GM12878 (cell line): ENCODE results near the gene CRAT. TPM values are rescaled to one million over a fixed set of nuclear protein-coding genes. Genes with fewer than 3 reads are reported as not detected.

Experiments
- ATAC-seq: fragments of 200-7000 bp; cut with Tn5 transposase; 3 replicates; pipeline ENCODE4 v1.9.1; 2020; ENCODE audit warnings: mild to moderate bottlenecking, moderate library complexity
- BruUV-seq: library from RNA; stranded (reverse); fragments of 400-500 nt; replicated peaks from 2 replicates; lab custom pipeline; 2021; lab: Mats Ljungman, UMichigan
- CTCF ChIA-PET: fragments of 300-600 bp; sonication (Branson Sonifier 250); formaldehyde crosslinking; extraction: SDS; loops from one replicate; lab custom pipeline; 2021; ENCODE audit warnings: inconsistent platforms; lab: Yijun Ruan, JAX
- POLR2A ChIA-PET: fragments of 350-600 bp; formaldehyde crosslinking; extraction: SDS; loops from one replicate; lab custom pipeline; 2021; ENCODE audit warnings: inconsistent platforms; lab: Charles Lee
- RAD21 ChIA-PET: fragments of 300-600 bp; sonication (Branson Sonifier 250); formaldehyde crosslinking; loops from one replicate; lab custom pipeline; 2023; ENCODE audit warnings: antibody characterized with exemption; ENCODE audit not compliant: unreplicated experiment; lab: Charles Lee
- SMC1A ChIA-PET: fragments of 300-600 bp; sonication (Branson Sonifier 250); formaldehyde crosslinking; loops from one replicate; lab custom pipeline; 2023; ENCODE audit not compliant: unreplicated experiment, uncharacterized antibody; lab: Charles Lee
- DNase-seq: peaks from one replicate; pipeline ENCODE4 v3.0.0-alpha.2; 2011; ENCODE audit warnings: low read depth, low spot score
- FAIRE-seq: peaks from 3 replicates; lab custom pipeline; 2011; peaks lifted over from hg19 to GRCh38; lab: Jason Lieb, UNC
- H2AFZ ChIP-seq: 2 replicates; pipeline ENCODE4 v1.6.0; 2011; ENCODE audit warnings: low read depth, low read length, control low read depth; ENCODE audit not compliant: control insufficient read depth
- H3K27ac ChIP-seq: 2 replicates; pipeline ENCODE4 v1.5.1; 2011; ENCODE audit warnings: control low read depth; ENCODE audit not compliant: control insufficient read depth, insufficient read depth
- H3K27me3 ChIP-seq, 2 experiments: replicated peaks in 1 of 2; 2 replicates each; pipeline versions ENCODE4 v1.6.0 to v1.6.1; 2011; ENCODE audit warnings: low read length in 1 of 2; ENCODE audit not compliant: control insufficient read depth in 2 of 2, insufficient read depth in 2 of 2
- H3K36me3 ChIP-seq, 2 experiments: 2 replicates each; pipeline ENCODE4 v1.5.1; 2011; ENCODE audit warnings: low read length in 1 of 2; ENCODE audit not compliant: control insufficient read depth in 2 of 2, insufficient read depth in 2 of 2
- H3K4me1 ChIP-seq: 2 replicates; pipeline ENCODE4 v1.6.1; 2011; ENCODE audit warnings: mild to moderate bottlenecking, low read length, moderate library complexity, mixed read lengths; ENCODE audit not compliant: control insufficient read depth, insufficient read depth
- H3K4me2 ChIP-seq: 2 replicates; pipeline ENCODE4 v1.6.0; 2011; ENCODE audit warnings: control low read depth; ENCODE audit not compliant: control insufficient read depth, insufficient read depth
- H3K4me3 ChIP-seq: fragments of 200-600 bp; sonication (generic); 2 replicates; pipeline ENCODE4 v1.5.1; 2016
- H3K79me2 ChIP-seq: 2 replicates; pipeline ENCODE4 v1.6.0; 2011; ENCODE audit warnings: low read length; ENCODE audit not compliant: control insufficient read depth, insufficient read depth
- H3K9ac ChIP-seq: 2 replicates; pipeline ENCODE4 v1.8.0; 2011; ENCODE audit warnings: low read length, control low read depth, mixed read lengths; ENCODE audit not compliant: control insufficient read depth, insufficient read depth
- H3K9me3 ChIP-seq: replicated peaks from 3 replicates; pipeline ENCODE4 v1.5.1; 2011; ENCODE audit warnings: mild to moderate bottlenecking, low read length; ENCODE audit not compliant: control insufficient read depth, insufficient read depth
- H4K20me1 ChIP-seq: 2 replicates; pipeline ENCODE4 v1.6.0; 2011; ENCODE audit not compliant: control insufficient read depth, insufficient read depth
- ASH2L ChIP-seq: fragments of 300-600, 200-600 bp; sonication (generic); IDR thresholded peaks from 2 replicates; pipeline ENCODE4 v1.6.1; 2017; ENCODE audit warnings: low read depth, mild to moderate bottlenecking, borderline replicate concordance
- ATF7 ChIP-seq: fragments of 450-650 bp; IDR thresholded peaks from 2 replicates; pipeline ENCODE4 v1.6.1; 2016; ENCODE audit warnings: low read depth, mild to moderate bottlenecking
- IKZF2 ChIP-seq, 2 experiments: fragments of 450-650 bp; IDR thresholded peaks; 2 replicates each; pipeline ENCODE4 v1.6.1; 2017; ENCODE audit warnings: mild to moderate bottlenecking in 2 of 2, moderate library complexity in 2 of 2
- MEF2A ChIP-seq: IDR thresholded peaks from 2 replicates; pipeline ENCODE4 v1.6.1; 2011; ENCODE audit warnings: low read depth, mild to moderate bottlenecking, low read length, moderate library complexity; ENCODE audit not compliant: insufficient read depth
- NR2C1 ChIP-seq: fragments of 450-650 bp; IDR thresholded peaks from 2 replicates; pipeline ENCODE4 v1.6.1; 2017; ENCODE audit warnings: antibody characterized with exemption, mild to moderate bottlenecking, moderate library complexity
- NR2F1 ChIP-seq: fragments of 450-650 bp; conservative IDR thresholded peaks from 2 replicates; pipeline ENCODE4 v1.6.1; 2017; ENCODE audit warnings: mild to moderate bottlenecking
- PML ChIP-seq: IDR thresholded peaks from 2 replicates; pipeline ENCODE4 v1.6.1; 2012; ENCODE audit warnings: low read length, inconsistent platforms
- RAD21 ChIP-seq: IDR thresholded peaks from 2 replicates; pipeline ENCODE4 v1.6.1; 2011; ENCODE audit warnings: mild to moderate bottlenecking, low read depth, low read length, moderate library complexity; ENCODE audit not compliant: insufficient read depth
- SUPT20H ChIP-seq: IDR thresholded peaks from 2 replicates; pipeline ENCODE4 v1.6.1; 2011; ENCODE audit warnings: low read depth, mild to moderate bottlenecking, low read length, moderate library complexity, borderline replicate concordance; ENCODE audit not compliant: control insufficient read depth
- SUZ12 ChIP-seq: fragments of 200-600 bp; sonication (generic); IDR thresholded peaks from one replicate; pipeline ENCODE4 v1.6.1; 2018; ENCODE audit warnings: antibody characterized with exemption, mild to moderate bottlenecking; ENCODE audit not compliant: unreplicated experiment
- WGBS: methylation state at CpG from one replicate; pipeline ENCODE4 v1.1.6; 2016; ENCODE audit warnings: low lambda C conversion rate; ENCODE audit not compliant: insufficient replicate concordance, insufficient coverage; ENCODE audit errors: missing lambda C conversion rate; 5-methylcytosine and 5-hydroxymethylcytosine counted together
- in situ Hi-C: fragments of 300-500 bp; cut with MboI; formaldehyde crosslinking; loops from 9 replicates; pipeline ENCODE4 v1.14.3; 2018; ENCODE audit warnings: mixed read lengths
- intact Hi-C: fragments of 100-400 bp; cut with micrococcal nuclease; formaldehyde crosslinking; loops from one replicate; pipeline ENCODE4 v1.14.2; 2022; ENCODE audit not compliant: unreplicated experiment
- polyA plus RNA-seq, 11 experiments: library from polyadenylated mRNA; depleted of rRNA in 4 of 11; unstranded in 6 of 11; stranded (reverse) in 5 of 11; fragments of >200 nt; fragmentation: Nextera tagmentation in 4 of 11; fragmentation: Illumina TruSeq in 1 of 11; extraction: Ambion mirVana in 4 of 11; extraction: Trizol in 1 of 11; gene quantifications; 1 replicate in 1 of 11; 2 replicates in 10 of 11; pipeline versions ENCODE4 v1.2.1 to v1.2.3, GENCODE V29; 2011 to 2016; ENCODE audit warnings: inconsistent platforms in 2 of 11, missing spikeins in 2 of 11, low read depth in 1 of 11
- total RNA-seq, 4 experiments: library from RNA; depleted of rRNA in 3 of 4; stranded (reverse); fragments of >200 nt in 3 of 4; fragmentation: Illumina TruSeq in 1 of 4; extraction: Trizol in 1 of 4; gene quantifications; 2 replicates each; pipeline versions ENCODE4 v1.2.1 to v1.2.3, GENCODE V29; 2013 to 2021
- TF ChIP-seq, protein P1 (sequence below), 3 experiments: IDR thresholded peaks in 2 of 3; conservative IDR thresholded peaks in 1 of 3; 2 replicates each; pipeline ENCODE4 v1.5.1; 2011; ENCODE audit warnings: low read depth in 3 of 3, low read length in 3 of 3, mild to moderate bottlenecking in 3 of 3, control low read depth in 2 of 3, moderate library complexity in 2 of 3, inconsistent platforms in 1 of 3, mixed read lengths in 1 of 3; ENCODE audit not compliant: control insufficient read depth in 2 of 3, insufficient read depth in 1 of 3; ENCODE audit errors: extremely low read depth in 1 of 3
- TF ChIP-seq, protein P2 (sequence below): fragments of 450-650 bp; IDR thresholded peaks from 2 replicates; pipeline ENCODE4 v1.6.1; 2016; ENCODE audit warnings: mild to moderate bottlenecking

CRAT gene
- total and polyA plus RNA-seq, 10 of the 15 experiments (the other 5 are each of a cell fraction or from before 2014, with no cell fraction given), result 0.10 to 3.4 (median 1.8) TPM

DNA sequence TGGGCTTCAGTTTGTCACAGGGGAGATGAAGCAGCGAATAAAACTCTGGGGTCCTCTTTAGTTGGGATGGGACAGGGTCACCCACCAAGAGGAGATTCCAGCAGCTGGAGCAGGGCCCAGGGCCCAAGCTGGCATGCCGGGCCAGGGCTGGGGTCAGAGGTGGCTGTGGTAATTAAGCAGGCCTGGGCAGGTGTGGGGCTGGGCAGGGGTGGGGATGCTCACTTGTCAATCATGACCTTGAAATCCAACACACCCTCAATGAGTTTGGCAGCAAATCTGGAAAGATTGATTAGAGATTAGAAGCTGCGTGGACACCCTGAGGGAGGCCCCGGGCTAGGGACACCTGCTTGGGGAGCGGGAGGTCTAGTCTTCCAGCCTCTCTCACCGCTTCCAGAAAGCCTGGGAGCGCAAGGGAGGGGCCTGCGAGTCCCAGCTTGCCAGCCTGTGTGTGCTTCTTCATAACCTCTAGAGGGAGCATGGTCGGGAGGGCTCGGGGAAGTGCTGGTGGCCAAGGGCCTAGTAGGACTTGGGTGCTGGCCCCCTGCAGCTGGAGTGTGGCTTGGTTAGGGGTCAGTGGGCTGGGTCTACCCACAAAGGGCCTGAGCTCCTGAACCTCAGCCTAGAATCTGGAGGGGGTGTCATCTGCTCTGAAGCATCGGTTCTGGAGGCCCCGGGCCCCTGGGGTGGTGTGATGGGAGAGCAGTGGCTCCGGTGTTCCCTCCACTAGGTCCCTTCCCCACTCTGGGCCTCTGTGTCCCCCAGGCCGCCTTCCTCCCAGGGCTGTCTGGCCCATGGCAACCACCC is 7.6 kb downstream of the CRAT start:
- H3K4me1 ChIP-seq, result no peaks in the 10 kb centered on the region
- WGBS, result 43% methylated on average over 14 of the region's 14 CpGs
- no peak overlapping the region for H3K4me2 ChIP-seq
- ChIA-PET RAD21 (no interaction called here), CTCF (interaction anchor here (0.6 to 2.0 kb wide), 7 partner anchors 8 to 1472 kb away, joined by 3 to 6 read pairs (median 5); partner anchors contain the start of gene DOLPP1), SMC1A (no interaction called here), POLR2A (interaction anchor here (0.6 to 1.7 kb wide), 2 partner anchors 10 to 1474 kb away, joined by 3 to 4 read pairs; no protein-coding TSS in a partner anchor)
- H3K4me3 ChIP-seq, result no peak overlapping the region
- H3K36me3 ChIP-seq, result no peaks in the 10 kb centered on the region
- H3K9me3 ChIP-seq, result no peaks in the 10 kb centered on the region
- peak; percentile 95 for ATAC-seq
- no peaks in the 10 kb centered on the region for H3K79me2 ChIP-seq
- no peak overlapping the region for H2AFZ ChIP-seq
- in situ Hi-C loops, result no loop called here
- no peaks in the 10 kb centered on the region for H4K20me1 ChIP-seq
- TF ChIP-seq SUPT20H, result no peak
- no peak for TF ChIP-seq SUZ12
- TF ChIP-seq, protein P1, sequence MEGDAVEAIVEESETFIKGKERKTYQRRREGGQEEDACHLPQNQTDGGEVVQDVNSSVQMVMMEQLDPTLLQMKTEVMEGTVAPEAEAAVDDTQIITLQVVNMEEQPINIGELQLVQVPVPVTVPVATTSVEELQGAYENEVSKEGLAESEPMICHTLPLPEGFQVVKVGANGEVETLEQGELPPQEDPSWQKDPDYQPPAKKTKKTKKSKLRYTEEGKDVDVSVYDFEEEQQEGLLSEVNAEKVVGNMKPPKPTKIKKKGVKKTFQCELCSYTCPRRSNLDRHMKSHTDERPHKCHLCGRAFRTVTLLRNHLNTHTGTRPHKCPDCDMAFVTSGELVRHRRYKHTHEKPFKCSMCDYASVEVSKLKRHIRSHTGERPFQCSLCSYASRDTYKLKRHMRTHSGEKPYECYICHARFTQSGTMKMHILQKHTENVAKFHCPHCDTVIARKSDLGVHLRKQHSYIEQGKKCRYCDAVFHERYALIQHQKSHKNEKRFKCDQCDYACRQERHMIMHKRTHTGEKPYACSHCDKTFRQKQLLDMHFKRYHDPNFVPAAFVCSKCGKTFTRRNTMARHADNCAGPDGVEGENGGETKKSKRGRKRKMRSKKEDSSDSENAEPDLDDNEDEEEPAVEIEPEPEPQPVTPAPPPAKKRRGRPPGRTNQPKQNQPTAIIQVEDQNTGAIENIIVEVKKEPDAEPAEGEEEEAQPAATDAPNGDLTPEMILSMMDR (IDR thresholded peaks at IDR 0.05 in 2 of 3, conservative IDR thresholded peaks at IDR 0.05 in 1 of 3; ENCODE audit: control insufficient read depth in 2 of 3, extremely low read depth in 1 of 3, insufficient read depth in 1 of 3, low read depth in 3 of 3, low read length in 3 of 3), result peak; percentile 42 to 70 (median 58)
- TF ChIP-seq PML, result no peak
- no peak for TF ChIP-seq IKZF2 (IDR thresholded peaks at IDR 0.05)
- TF ChIP-seq, protein P2, sequence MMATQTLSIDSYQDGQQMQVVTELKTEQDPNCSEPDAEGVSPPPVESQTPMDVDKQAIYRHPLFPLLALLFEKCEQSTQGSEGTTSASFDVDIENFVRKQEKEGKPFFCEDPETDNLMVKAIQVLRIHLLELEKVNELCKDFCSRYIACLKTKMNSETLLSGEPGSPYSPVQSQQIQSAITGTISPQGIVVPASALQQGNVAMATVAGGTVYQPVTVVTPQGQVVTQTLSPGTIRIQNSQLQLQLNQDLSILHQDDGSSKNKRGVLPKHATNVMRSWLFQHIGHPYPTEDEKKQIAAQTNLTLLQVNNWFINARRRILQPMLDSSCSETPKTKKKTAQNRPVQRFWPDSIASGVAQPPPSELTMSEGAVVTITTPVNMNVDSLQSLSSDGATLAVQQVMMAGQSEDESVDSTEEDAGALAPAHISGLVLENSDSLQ, result peak; percentile 44; the same call in 1 of the 2 replicates
- TF ChIP-seq NR2F1, result no peak
- TF ChIP-seq RAD21, result 0 out of 2 replicates have a peak, but pooled peaks have one; percentile 3
- TF ChIP-seq NR2C1, result no peak
- no peak for TF ChIP-seq ASH2L
- TF ChIP-seq MEF2A, result no peak
- TF ChIP-seq ATF7, result no peak
- no peak overlapping the region for H3K9ac ChIP-seq
- peak; percentile 7 for FAIRE-seq
- no peaks in the 10 kb centered on the region for H3K27me3 ChIP-seq
- DNase-seq, result no peak
- no TSS peak for BruUV-seq
- no peak overlapping the region for H3K27ac ChIP-seq
- intact Hi-C loops, result no loop called here
